ENCODE results near the gene TLE1. TPM values are rescaled to one million over a fixed set of nuclear protein-coding genes. Genes with fewer than 3 reads are reported as not detected.

Gene TLE1
- total RNA-seq, 1 donor from 2014 or later = 124 TPM

GRCh38 chr9:81558091-81558830 lies 131.1 kb downstream of the TLE1 start:
- DNase-seq (ENCODE audit: low read depth) = peak; percentile 94
- no peak for TF ChIP-seq CTCF (conservative IDR thresholded peaks at IDR 0.05; ENCODE audit: low read depth, low read length)

GRCh38 chr9:81557452-81558090 lies 131.8 kb downstream of the TLE1 start:
- DNase-seq (ENCODE audit: low read depth) = no peak
- no peak for TF ChIP-seq CTCF (conservative IDR thresholded peaks at IDR 0.05; ENCODE audit: low read depth, low read length)

More at GRCh38 chr9:81558091-81558830, 131.1 kb downstream of the TLE1 start:
- no peak overlapping the region for H3K4me3 ChIP-seq (ENCODE audit: low read depth, low read length)

GRCh38 chr9:81556923-81557322 lies 132.4 kb downstream of the TLE1 start:
- DNase-seq (ENCODE audit: low read depth) = no peak

More at GRCh38 chr9:81557452-81558090, 131.8 kb downstream of the TLE1 start:
- H3K4me3 ChIP-seq (ENCODE audit: low read depth, low read length) = no peak overlapping the region

GRCh38 chr9:81552581-81552991 lies 136.8 kb downstream of the TLE1 start:
- DNase-seq (ENCODE audit: low read depth) = no peak
- no peak overlapping the region for H3K4me3 ChIP-seq (ENCODE audit: low read depth, low read length)

More at GRCh38 chr9:81556923-81557322, 132.4 kb downstream of the TLE1 start:
- no peak for TF ChIP-seq CTCF (conservative IDR thresholded peaks at IDR 0.05; ENCODE audit: low read depth, low read length)
- H3K4me3 ChIP-seq (ENCODE audit: low read depth, low read length) = no peak overlapping the region

GRCh38 chr9:81550207-81550583 lies 139.2 kb downstream of the TLE1 start:
- TF ChIP-seq CTCF (conservative IDR thresholded peaks at IDR 0.05; ENCODE audit: low read depth, low read length) = no peak

More at GRCh38 chr9:81552581-81552991, 136.8 kb downstream of the TLE1 start:
- TF ChIP-seq CTCF (conservative IDR thresholded peaks at IDR 0.05; ENCODE audit: low read depth, low read length) = no peak

GRCh38 chr9:81549500-81550206 lies 139.7 kb downstream of the TLE1 start:
- TF ChIP-seq CTCF (conservative IDR thresholded peaks at IDR 0.05; ENCODE audit: low read depth, low read length) = no peak
- DNase-seq (ENCODE audit: low read depth) = no peak
- H3K4me3 ChIP-seq (ENCODE audit: low read depth, low read length) = no peak overlapping the region

More at GRCh38 chr9:81550207-81550583, 139.2 kb downstream of the TLE1 start:
- H3K4me3 ChIP-seq (ENCODE audit: low read depth, low read length) = no peak overlapping the region
- no peak for DNase-seq (ENCODE audit: low read depth)
